Right lobe of liver (tissue), 4 donors: ENCODE data around the gene RAB30.

Source experiments
- CTCF ChIP-seq, 4 donors: fragments of 200-600 bp in 3 of 4; fragments of 450-650 bp in 1 of 4; IDR thresholded peaks; one replicate each; pipeline versions ENCODE4 v1.5.1 to v1.8.0; 2016 to 2022; ENCODE audit warnings: antibody characterized with exemption in 4 of 4, mild to moderate bottlenecking in 2 of 4
- POLR2A ChIP-seq: fragments of 450-650 bp; IDR thresholded peaks from one replicate; pipeline ENCODE4 v1.6.1; 2017; ENCODE audit warnings: antibody characterized with exemption, mild to moderate bottlenecking
- donor health status: DM: no; HTN: no; CAD: no.
- donor health status: DM: no; HTN: no; CAD: no.
- donor health status: DM: no; HTN: yes; CAD: no.

GRCh38 chr11:83092488-83093384, 21.0 kb upstream of the RAB30 start:
- no peak for TF ChIP-seq CTCF (IDR thresholded peaks at IDR 0.05)
- peak; percentile 26 for TF ChIP-seq POLR2A
